GM18498 (cell line): ENCODE measurements around the gene PDZRN4.
A peak's percentile ranks its signal among the peaks of the same experiment; 100 is the strongest.
"Not testable (repeated sequence)": the region's sequence is repeated elsewhere in the genome, so short reads cannot be mapped to it uniquely, and the experiment has no call there.

Experiments
- ATAC-seq: cut with Tn5 transposase; IDR thresholded peaks from one replicate; pipeline ENCODE4 v1.9.1; 2021; ENCODE audit warnings: mild to moderate bottlenecking, moderate library complexity; ENCODE audit not compliant: unreplicated experiment

Gene PDZRN4

DNA sequence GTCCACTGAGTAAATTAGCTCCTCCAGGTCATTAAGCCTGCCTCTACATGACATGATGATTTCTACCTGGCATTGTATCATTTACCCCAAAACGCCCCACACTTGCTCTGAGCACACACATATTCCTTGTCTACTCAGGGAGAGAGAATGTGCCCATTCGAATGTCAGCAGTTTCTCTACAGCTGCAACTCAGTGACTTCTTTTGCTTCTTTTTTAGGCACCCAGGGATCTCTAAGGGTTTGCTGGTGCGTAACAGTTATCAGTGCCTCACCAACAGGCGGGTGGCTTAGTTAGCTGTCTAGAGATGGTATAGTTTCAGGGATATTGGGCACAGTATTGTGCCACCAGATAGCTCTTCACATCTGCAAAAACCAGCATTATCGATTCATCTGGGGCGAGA, 316.9 kb downstream of the PDZRN4 start:
- ATAC-seq = no peak

DNA sequence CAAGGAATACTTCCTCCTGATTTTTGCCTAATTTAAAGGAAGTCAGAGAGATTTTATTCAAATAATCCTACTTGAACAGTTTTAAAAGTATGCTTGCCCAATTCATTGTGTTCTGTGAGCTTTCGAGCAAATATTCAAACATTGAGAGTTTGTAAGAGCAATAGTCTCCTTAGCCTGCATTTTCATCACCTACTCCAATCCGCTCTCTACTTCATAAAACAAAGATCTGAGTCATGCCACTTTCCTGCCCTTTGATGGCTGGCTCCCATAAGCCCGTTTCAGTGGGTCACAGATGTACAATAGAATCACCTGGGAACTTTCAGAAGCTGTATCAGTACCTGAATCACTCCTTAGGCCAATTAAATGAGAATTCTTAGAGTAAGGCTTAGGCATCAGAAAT, 319.2 kb downstream of the PDZRN4 start:
- ATAC-seq = no peak

DNA sequence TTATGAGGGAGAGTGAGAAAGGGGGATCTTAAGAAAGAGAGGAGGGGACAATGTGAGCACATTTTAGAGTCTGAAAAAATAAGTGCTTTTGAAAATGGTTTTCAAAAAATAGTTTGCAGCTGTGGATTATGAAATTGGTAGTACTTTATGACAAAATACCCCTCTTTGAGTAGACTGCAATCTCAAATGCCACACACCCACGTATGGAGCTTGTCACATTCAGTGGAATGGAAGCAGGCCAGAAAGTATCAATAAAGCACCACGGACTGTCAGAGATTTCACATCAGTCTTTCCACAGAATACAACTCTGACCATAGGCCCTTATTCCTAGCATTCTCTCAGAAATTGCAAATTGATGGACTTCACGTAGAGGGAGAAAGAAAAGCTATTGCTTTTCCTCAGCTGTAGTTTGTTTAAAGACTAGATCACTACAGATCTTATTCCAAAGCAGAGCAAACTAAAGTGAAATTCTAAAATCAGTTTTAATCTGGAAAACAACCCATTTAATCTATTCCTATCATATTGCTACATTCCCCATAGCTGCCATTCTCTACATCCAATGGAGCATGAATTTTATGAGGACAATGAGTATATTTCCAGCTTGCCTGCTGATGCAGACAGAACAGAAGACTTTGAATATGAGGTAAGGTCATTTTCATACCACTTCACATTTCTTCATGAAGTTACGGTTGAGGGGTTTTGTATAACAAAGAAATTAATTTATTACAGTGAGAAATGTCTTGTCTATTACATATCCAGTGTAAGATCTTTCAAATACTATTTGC, 321.3 kb downstream of the PDZRN4 start:
- ATAC-seq = no peak

DNA sequence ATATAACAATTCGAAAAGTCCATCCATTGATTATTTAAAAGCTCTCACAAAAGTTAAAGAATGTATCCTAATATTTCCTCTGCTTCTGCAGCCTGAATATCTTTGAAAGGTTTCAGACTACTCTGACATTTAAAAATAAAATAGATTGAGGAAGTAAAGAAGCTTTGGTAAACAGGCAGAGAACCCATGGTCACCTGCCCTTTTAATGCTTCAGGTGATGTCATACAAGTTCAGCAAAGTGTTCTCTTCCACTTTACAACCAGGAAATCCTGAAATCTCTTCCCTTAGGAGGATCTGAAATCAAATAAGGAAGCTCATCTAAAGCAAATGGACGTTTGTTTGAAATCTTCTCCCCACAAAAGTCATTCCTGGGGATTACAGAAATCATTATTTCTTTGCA, 322.4 kb downstream of the PDZRN4 start:
- ATAC-seq = no peak

DNA sequence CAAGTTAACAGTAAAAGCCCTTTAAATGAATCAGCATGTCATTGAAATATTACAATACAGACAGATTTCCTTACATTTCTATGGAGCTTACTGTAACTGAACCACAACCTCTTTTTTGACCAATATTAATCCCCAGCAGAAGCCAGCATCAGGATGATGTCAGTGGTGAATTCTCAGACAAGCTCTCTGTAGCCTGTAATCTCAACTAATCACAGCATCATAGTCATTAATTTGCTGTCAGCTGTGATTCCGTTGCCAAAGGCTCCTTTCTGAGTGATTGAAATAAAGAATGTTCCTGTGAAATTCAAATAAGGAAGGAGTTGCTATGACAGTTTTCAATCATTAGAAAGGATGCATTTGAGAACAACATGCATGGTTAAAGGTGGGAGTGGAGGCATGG, 323.1 kb downstream of the PDZRN4 start:
- no peak for ATAC-seq

DNA sequence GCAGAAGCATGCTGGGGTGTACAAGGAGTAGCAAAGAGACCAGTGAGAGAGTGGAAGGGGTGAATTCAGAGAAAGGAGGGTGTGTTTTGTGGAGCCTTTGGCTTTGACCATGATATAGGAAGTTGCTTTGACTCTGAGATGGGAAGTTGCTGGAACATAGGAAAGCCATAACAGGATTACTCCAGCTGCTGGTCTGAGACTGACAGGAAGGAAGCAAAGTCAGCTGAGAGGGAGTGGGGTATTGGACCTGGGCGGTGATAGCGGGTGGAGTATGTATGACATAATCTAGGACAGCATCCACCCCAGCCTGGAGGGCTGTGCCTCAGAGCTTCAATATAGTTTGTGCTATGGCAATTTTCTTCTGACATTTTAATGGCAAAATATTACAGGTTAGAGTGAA, 324.4 kb downstream of the PDZRN4 start:
- ATAC-seq = no peak

DNA sequence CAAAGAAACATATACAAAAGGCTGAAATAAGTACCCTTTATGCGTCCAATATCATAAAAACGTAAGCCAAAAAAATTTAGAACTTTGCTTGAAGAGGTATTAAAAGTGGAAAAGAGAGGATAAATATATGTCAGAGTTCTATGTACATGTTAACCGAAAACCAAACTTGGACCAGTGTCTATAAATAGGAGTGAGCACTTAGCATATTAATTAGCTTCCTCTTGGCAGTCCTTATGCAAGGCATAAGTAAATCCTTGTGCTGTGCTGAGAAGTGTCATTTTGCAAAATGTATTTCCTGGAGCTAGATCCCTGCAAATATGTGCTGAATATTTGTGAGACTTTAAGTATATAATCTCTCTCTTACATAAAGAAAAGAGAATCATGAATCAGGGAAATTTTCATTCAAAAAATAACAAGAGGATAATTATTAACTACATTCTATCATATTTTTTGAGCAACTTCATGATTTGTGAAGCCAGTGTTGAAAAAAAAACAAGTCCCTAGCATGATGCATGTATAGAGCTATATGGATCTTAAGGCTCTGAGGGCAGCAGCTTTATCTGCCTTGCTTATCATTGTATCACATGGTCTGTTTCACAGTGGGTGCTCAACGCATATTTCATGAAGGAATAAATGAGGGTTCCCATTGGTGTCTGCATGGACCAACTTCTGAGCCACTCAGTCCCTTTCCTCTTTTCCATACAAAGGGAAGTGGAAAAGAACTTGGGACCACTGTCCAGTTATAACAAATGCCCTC, 326.1 kb downstream of the PDZRN4 start:
- ATAC-seq = no peak

DNA sequence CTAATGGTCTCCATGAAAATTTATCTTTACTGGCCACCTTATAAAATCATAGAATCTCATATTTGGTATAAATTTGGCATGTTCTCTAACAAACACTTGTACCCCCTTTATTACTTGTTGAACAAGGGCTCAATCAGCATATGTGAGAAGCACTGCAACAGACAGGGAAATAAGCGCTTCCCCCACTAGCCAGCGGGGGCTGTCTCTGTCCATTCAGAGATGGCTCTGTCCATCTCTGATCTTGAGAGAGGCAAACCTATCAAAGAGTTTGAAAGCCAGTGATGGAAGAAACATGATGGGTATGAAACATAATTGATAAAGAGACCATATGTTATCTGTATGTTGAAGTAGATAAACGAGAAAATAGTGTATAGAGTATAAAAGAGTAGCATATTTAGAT, 326.8 kb downstream of the PDZRN4 start:
- no peak for ATAC-seq

DNA sequence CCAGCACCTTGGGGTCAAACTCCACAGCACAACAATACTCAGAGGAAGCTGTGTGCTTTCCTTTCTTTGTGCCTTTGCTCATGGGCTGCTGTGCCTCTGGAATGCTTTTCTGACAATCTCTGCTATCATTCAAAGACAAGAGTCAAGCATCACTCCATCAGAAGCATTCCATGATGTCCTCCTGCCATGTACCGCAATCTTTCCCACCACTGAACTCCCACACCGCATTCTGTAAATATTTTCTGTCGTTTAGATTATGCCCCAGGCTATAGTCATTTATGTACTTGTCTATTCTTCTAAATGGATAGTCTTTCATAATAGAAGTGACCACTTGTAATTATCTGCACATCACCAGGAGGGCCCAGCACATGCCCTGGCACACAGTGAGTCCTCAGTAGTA, 327.8 kb downstream of the PDZRN4 start:
- ATAC-seq = no peak

DNA sequence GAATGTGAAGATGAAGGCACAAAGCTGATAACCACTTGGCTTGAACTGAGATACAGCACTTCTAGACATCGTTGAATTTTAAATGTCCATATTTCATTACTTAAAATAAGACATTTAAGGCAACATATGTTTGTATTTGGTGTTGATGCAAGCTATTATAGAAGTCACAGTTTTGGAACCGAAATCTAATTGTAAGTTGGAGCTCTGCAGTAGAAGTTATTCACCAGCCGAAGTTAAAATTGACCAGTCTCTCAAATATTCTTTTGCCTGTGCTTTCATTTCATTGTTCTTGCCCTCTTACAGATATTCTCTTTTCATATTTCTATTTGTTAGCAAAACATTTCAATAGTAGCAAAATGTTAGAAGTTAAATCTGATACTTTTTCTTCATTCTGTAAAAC, 332.7 kb downstream of the PDZRN4 start:
- no peak for ATAC-seq

DNA sequence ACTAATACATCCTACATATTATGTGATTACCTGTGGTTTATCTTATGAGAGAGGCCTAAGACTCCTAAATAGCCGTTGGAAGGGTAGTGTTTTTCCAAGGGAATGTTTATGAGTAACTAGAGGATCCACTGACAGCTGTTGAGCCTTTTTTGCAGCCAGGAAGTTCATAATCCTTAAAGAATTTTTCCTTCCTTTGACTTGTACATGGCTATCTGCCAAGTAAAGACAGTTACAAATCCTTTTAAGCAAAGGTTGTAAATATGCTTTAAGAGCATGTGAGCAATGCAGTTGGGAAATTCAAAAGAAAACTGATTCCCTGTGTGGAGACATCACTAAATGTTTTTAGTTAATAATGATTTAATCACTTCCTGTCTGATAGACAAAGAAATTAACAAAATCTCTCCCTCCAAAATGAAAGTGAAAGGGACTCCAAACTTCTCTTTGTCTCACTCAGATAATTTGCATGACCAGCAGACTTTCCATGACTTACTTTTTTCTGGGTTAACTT, 333.8 kb downstream of the PDZRN4 start:
- peak; percentile 82 for ATAC-seq

DNA sequence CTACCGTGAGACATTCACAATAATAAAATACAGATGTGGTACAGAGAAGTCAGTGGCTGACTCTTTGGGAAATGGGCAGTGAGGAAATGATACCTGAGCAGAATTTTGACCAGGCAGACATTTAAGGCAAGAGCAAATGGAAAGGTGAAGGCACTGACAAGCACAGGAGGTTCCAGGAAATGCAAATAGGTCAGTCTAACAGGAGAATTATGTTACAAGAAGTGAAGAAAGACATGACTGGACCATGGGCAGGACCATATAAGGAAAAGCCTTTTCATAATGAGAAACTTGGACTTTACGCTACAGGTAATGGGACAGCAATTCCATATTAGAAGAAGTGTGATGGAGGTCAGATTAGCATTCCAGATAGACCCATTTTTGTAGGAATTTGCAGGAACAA, 338.9 kb downstream of the PDZRN4 start:
- no peak for ATAC-seq

DNA sequence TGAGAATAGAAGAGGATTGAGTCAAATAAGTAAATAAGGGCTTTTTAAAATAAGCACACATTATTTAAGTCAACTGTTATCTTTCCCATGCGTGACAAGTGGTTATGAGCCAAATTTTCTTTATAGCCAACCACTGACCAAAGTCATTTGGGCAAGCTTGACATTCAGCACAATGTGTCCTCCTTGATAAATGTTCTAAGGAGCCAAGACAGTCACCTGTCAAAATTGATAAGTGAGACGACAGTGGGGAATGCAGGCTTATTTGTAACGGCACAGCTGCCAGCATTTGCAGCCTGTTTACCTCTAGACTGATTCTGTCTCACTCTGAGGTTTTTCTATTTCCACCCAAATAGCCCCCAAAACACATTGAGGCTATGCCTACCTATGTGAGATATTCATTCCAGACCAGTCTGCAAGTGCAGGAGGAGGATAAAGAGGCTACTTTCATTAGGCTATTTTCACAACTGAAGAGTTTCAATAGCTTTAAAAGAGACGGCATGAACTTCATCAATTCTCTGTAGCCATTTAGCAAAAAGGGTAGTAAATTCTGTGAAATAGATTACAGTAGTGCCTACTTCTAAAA, 339.5 kb downstream of the PDZRN4 start:
- no peak for ATAC-seq

DNA sequence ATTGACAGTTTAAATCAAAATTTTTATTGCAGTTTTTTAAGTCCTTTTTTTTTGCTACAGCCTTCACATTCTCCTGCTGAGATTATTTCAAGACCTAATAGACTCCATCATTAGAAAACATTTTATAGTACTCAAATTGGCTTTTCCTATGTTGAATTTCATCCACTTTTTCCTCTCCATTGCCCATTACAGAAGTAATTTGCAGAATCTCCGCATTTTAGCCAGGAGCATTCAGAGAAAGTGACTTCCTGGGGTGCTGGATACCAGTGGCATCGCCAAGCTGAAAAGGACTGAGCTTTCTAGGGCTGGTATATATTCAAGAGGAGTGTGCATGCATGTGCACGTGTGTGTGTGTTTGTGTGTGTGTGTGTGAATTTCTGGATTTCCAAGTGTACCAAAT, 340.8 kb downstream of the PDZRN4 start:
- ATAC-seq = no peak

DNA sequence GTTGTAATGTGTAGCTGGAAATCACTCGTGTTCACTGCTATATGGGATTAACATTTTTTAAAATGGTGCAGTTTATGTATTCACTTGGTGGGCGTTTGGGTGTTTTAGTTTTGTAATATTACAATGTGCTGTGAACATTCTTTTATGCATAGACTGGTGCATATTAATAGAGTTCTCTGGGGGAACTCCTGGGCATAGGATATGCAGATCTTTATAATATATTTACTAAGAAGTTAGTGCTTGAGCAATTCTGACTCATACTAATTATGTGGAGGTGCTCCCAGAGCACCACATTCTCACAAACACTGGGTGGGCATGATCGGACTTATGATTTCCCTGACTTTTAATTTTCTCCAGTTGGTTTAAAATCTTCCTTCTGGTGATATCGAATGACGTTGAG, 342.3 kb downstream of the PDZRN4 start:
- no peak for ATAC-seq

DNA sequence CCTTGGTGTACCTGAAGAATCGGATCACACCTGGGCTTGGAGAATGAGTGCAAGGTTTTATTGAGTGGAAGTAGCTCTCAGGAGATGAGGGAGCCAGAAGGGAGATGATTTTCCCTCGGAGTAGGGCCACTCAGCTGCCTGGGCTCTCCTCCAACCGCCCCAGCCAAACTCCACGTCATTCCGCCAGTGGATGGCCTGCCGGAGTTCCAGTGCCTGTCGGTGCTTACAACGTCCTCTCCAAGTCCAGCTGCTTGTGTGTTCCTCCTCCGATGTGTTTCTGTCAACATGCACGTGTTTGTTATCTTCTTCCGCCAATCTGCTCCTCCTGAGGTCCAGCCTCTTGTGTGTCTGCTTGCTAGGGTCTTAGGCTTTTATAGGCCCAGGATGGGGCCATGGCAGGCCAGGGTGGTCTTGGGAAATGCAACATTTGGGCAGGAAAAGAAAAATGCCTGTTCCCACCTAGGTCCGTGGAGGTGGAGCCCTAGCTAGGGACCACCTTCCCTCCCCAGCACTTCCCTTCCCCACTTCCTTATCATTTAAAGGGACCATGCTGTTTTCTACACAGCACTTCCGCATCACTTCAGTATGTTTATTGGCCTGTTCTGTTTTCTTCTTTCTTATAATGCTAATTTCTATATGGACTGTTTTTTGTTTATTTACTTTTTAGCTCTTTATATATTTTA, 343.2 kb downstream of the PDZRN4 start:
- no peak for ATAC-seq

DNA sequence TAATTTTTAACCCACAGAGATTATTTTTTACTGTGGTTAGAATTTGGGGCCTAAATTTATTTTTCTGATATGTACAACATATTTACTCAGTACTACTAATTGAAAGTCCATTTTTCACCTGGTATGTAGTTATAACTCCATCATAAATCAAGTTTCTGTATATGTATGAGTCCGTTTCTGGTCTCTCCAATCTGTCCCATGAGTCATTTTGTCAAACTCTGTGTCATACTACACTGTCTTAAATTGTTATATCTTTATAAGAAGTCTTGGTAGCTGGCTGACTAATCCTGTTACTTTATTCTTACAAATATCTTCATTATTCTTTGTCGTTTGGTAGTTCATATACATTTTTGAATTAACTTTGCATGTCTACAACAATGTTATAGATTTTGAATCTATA, 344.0 kb downstream of the PDZRN4 start:
- no peak for ATAC-seq

DNA sequence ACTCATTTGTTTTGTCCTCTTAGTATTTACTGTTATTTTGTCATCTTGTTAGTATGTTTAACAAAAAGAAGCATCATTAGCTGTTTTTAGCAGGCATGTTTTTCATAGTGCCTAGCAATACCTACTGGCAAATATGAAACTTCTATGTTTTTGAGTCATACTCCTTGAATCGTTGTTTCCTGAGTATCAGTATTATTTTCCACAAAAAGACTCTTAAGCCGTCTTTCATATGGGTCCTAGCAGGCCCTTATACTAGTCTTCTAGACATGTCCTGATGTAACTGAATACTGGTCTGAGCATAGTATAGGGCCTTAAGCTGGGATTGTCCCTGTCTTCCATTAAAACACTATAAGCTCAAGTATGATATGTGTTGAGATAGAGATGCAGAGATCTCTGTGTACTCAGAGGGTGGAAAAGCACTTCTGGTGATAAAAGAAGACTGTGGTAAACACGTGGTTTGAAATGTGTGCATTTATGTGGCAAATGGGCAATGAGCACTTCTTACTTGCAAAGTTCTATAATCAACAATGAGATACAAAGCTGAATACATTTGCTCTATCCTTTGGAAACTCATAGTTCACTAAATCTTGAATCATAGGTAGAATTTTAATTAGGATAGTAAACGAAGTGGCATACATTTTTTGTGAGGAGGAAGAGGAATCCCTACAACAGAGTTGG, 348.8 kb downstream of the PDZRN4 start:
- no peak for ATAC-seq

DNA sequence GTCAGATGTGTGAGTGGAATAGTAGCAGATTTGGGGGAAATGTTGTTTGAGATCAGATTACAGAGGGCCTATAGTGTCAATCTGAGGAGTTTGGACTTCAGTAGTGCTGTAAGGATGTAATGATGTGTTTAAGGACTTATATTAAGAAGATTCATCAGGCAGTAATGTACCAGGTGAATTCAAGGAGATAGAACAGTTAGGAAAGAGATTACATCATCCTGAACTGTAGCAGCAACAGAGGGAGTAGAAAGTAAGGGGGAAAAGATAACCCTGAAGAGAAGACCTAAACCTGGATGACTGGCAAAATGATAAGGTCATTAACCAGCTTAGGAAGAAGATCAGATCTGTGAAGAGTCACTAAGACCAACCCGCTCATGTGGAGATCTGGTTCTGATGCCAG, 349.4 kb downstream of the PDZRN4 start:
- no peak for ATAC-seq

DNA sequence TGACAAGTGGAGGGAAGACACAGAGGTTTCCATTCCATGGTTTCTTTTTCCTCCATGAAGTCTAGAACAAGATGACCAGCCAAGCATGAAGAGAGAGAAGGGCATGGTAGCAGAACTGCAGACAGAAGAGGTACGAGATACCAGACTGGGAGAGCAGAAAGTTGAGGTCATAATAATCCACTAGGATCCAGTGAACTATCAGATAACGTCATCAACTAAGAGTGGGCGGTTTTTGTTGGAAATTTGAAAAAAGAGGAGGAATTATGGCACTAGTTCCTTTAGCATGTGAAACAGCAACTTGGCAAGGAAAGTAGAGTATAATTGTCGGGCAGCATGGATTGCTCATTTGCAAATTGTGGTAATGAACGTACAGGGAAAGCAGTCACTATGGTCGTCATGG, 357.6 kb downstream of the PDZRN4 start:
- ATAC-seq = no peak

DNA sequence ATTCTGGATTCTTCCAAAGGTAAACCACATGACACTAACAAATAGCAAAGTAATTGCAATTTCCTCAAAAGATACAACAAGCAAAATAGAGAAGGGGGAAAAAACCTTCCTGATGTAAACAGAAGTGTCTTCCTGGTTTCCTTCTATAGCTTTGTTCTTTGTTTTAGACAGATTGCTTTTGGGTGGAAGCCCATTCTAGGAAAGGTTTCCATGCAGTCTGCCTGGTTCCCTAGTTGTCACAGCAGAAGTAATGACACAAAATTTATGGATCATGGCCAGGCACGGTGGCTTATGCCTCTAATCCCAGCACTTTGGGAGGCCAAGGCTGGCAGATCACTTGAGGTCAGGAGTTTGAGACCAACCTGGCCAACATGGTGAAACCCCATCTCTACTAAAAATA, 359.0 kb downstream of the PDZRN4 start:
- not testable (repeated sequence) for ATAC-seq
